GM12878 (cell line): Measurements from ENCODE around the gene GSS. TPM values are rescaled to one million over a fixed set of nuclear protein-coding genes. Genes with fewer than 3 reads are reported as not detected.

Experiments
- ATAC-seq: fragments of 200-7000 bp; cut with Tn5 transposase; 3 replicates; pipeline ENCODE4 v1.9.1; 2020; ENCODE audit warnings: mild to moderate bottlenecking, moderate library complexity
- BruUV-seq: library from RNA; stranded (reverse); fragments of 400-500 nt; replicated peaks from 2 replicates; lab custom pipeline; 2021; lab: Mats Ljungman, UMichigan
- CTCF ChIA-PET: fragments of 300-600 bp; sonication (Branson Sonifier 250); formaldehyde crosslinking; extraction: SDS; loops from one replicate; lab custom pipeline; 2021; ENCODE audit warnings: inconsistent platforms; lab: Yijun Ruan, JAX
- POLR2A ChIA-PET: fragments of 350-600 bp; formaldehyde crosslinking; extraction: SDS; loops from one replicate; lab custom pipeline; 2021; ENCODE audit warnings: inconsistent platforms; lab: Charles Lee
- RAD21 ChIA-PET: fragments of 300-600 bp; sonication (Branson Sonifier 250); formaldehyde crosslinking; loops from one replicate; lab custom pipeline; 2023; ENCODE audit warnings: antibody characterized with exemption; ENCODE audit not compliant: unreplicated experiment; lab: Charles Lee
- SMC1A ChIA-PET: fragments of 300-600 bp; sonication (Branson Sonifier 250); formaldehyde crosslinking; loops from one replicate; lab custom pipeline; 2023; ENCODE audit not compliant: unreplicated experiment, uncharacterized antibody; lab: Charles Lee
- DNase-seq: peaks from one replicate; pipeline ENCODE4 v3.0.0-alpha.2; 2011; ENCODE audit warnings: low read depth, low spot score
- FAIRE-seq: peaks from 3 replicates; lab custom pipeline; 2011; peaks lifted over from hg19 to GRCh38; lab: Jason Lieb, UNC
- H2AFZ ChIP-seq: 2 replicates; pipeline ENCODE4 v1.6.0; 2011; ENCODE audit warnings: low read depth, low read length, control low read depth; ENCODE audit not compliant: control insufficient read depth
- H3K27ac ChIP-seq: 2 replicates; pipeline ENCODE4 v1.5.1; 2011; ENCODE audit warnings: control low read depth; ENCODE audit not compliant: control insufficient read depth, insufficient read depth
- H3K27me3 ChIP-seq, 2 experiments: replicated peaks in 1 of 2; 2 replicates each; pipeline versions ENCODE4 v1.6.0 to v1.6.1; 2011; ENCODE audit warnings: low read length in 1 of 2; ENCODE audit not compliant: control insufficient read depth in 2 of 2, insufficient read depth in 2 of 2
- H3K36me3 ChIP-seq, 2 experiments: 2 replicates each; pipeline ENCODE4 v1.5.1; 2011; ENCODE audit warnings: low read length in 1 of 2; ENCODE audit not compliant: control insufficient read depth in 2 of 2, insufficient read depth in 2 of 2
- H3K4me1 ChIP-seq: 2 replicates; pipeline ENCODE4 v1.6.1; 2011; ENCODE audit warnings: mild to moderate bottlenecking, low read length, moderate library complexity, mixed read lengths; ENCODE audit not compliant: control insufficient read depth, insufficient read depth
- H3K4me2 ChIP-seq: 2 replicates; pipeline ENCODE4 v1.6.0; 2011; ENCODE audit warnings: control low read depth; ENCODE audit not compliant: control insufficient read depth, insufficient read depth
- H3K4me3 ChIP-seq: fragments of 200-600 bp; sonication (generic); 2 replicates; pipeline ENCODE4 v1.5.1; 2016
- H3K79me2 ChIP-seq: 2 replicates; pipeline ENCODE4 v1.6.0; 2011; ENCODE audit warnings: low read length; ENCODE audit not compliant: control insufficient read depth, insufficient read depth
- H3K9ac ChIP-seq: 2 replicates; pipeline ENCODE4 v1.8.0; 2011; ENCODE audit warnings: low read length, control low read depth, mixed read lengths; ENCODE audit not compliant: control insufficient read depth, insufficient read depth
- H3K9me3 ChIP-seq: replicated peaks from 3 replicates; pipeline ENCODE4 v1.5.1; 2011; ENCODE audit warnings: mild to moderate bottlenecking, low read length; ENCODE audit not compliant: control insufficient read depth, insufficient read depth
- H4K20me1 ChIP-seq: 2 replicates; pipeline ENCODE4 v1.6.0; 2011; ENCODE audit not compliant: control insufficient read depth, insufficient read depth
- CREM ChIP-seq: IDR thresholded peaks from 2 replicates; pipeline ENCODE4 v1.6.1; 2014; ENCODE audit warnings: antibody characterized with exemption, low read depth
- E4F1 ChIP-seq: fragments of 450-650 bp; IDR thresholded peaks from 2 replicates; pipeline ENCODE4 v1.6.1; 2018; ENCODE audit warnings: borderline replicate concordance, mild to moderate bottlenecking; ENCODE audit not compliant: partially characterized antibody
- ETV6 ChIP-seq, 2 experiments: fragments of 450-650 bp in 1 of 2; IDR thresholded peaks in 1 of 2; conservative IDR thresholded peaks in 1 of 2; 2 replicates each; pipeline ENCODE4 v1.6.1; 2014; ENCODE audit warnings: antibody characterized with exemption in 1 of 2, borderline replicate concordance in 1 of 2, low read depth in 1 of 2, mild to moderate bottlenecking in 1 of 2, moderate library complexity in 1 of 2
- JUNB ChIP-seq: IDR thresholded peaks from 2 replicates; pipeline ENCODE4 v1.6.1; 2016; ENCODE audit warnings: antibody characterized with exemption, mild to moderate bottlenecking
- KDM1A ChIP-seq: fragments of 200-600 bp; sonication (generic); IDR thresholded peaks from 2 replicates; pipeline ENCODE4 v1.6.1; 2016; ENCODE audit warnings: borderline replicate concordance
- MEF2A ChIP-seq: IDR thresholded peaks from 2 replicates; pipeline ENCODE4 v1.6.1; 2011; ENCODE audit warnings: low read depth, mild to moderate bottlenecking, low read length, moderate library complexity; ENCODE audit not compliant: insufficient read depth
- MYC ChIP-seq: IDR thresholded peaks from 2 replicates; pipeline ENCODE4 v1.6.1; 2011; ENCODE audit warnings: mild to moderate bottlenecking, low read length, moderate library complexity, inconsistent platforms; ENCODE audit not compliant: insufficient read depth, insufficient replicate concordance, insufficient read length, severe bottlenecking
- NFIC ChIP-seq: IDR thresholded peaks from 2 replicates; pipeline ENCODE4 v1.6.1; 2012; ENCODE audit warnings: low read depth, mild to moderate bottlenecking, inconsistent platforms, low read length, moderate library complexity
- NKRF ChIP-seq: fragments of 450-650 bp; conservative IDR thresholded peaks from 2 replicates; pipeline ENCODE4 v1.6.1; 2017; ENCODE audit warnings: mild to moderate bottlenecking, moderate library complexity
- RCOR1 ChIP-seq: conservative IDR thresholded peaks from 2 replicates; pipeline ENCODE4 v1.6.1; 2012; ENCODE audit warnings: low read depth, low read length, improper control_type of control experiment
- RUNX3 ChIP-seq: IDR thresholded peaks from 2 replicates; pipeline ENCODE4 v1.6.1; 2012; ENCODE audit warnings: low read length, inconsistent platforms
- SPI1 ChIP-seq: IDR thresholded peaks from 2 replicates; pipeline ENCODE4 v1.6.1; 2011; ENCODE audit warnings: low read depth, mild to moderate bottlenecking, low read length, moderate library complexity, borderline replicate concordance; ENCODE audit not compliant: insufficient read depth
- STAT3 ChIP-seq: IDR thresholded peaks from 2 replicates; pipeline ENCODE4 v1.6.1; 2011; ENCODE audit warnings: low read depth, low read length, improper control_type of control experiment
- TCF7 ChIP-seq: IDR thresholded peaks from 2 replicates; pipeline ENCODE4 v1.6.1; 2014; ENCODE audit warnings: antibody characterized with exemption, borderline replicate concordance
- USF1 ChIP-seq: IDR thresholded peaks from 2 replicates; pipeline ENCODE4 v1.6.1; 2011; ENCODE audit warnings: borderline replicate concordance, low read depth, mild to moderate bottlenecking, moderate library complexity, mixed read lengths, low read length; ENCODE audit not compliant: insufficient read depth; ENCODE audit errors: extremely low read length
- WGBS: methylation state at CpG from one replicate; pipeline ENCODE4 v1.1.6; 2016; ENCODE audit warnings: low lambda C conversion rate; ENCODE audit not compliant: insufficient replicate concordance, insufficient coverage; ENCODE audit errors: missing lambda C conversion rate; 5-methylcytosine and 5-hydroxymethylcytosine counted together
- in situ Hi-C: fragments of 300-500 bp; cut with MboI; formaldehyde crosslinking; loops from 9 replicates; pipeline ENCODE4 v1.14.3; 2018; ENCODE audit warnings: mixed read lengths
- intact Hi-C: fragments of 100-400 bp; cut with micrococcal nuclease; formaldehyde crosslinking; loops from one replicate; pipeline ENCODE4 v1.14.2; 2022; ENCODE audit not compliant: unreplicated experiment
- polyA plus RNA-seq, 11 experiments: library from polyadenylated mRNA; depleted of rRNA in 4 of 11; unstranded in 6 of 11; stranded (reverse) in 5 of 11; fragments of >200 nt; fragmentation: Nextera tagmentation in 4 of 11; fragmentation: Illumina TruSeq in 1 of 11; extraction: Ambion mirVana in 4 of 11; extraction: Trizol in 1 of 11; gene quantifications; 1 replicate in 1 of 11; 2 replicates in 10 of 11; pipeline versions ENCODE4 v1.2.1 to v1.2.3, GENCODE V29; 2011 to 2016; ENCODE audit warnings: inconsistent platforms in 2 of 11, missing spikeins in 2 of 11, low read depth in 1 of 11
- total RNA-seq, 4 experiments: library from RNA; depleted of rRNA in 3 of 4; stranded (reverse); fragments of >200 nt in 3 of 4; fragmentation: Illumina TruSeq in 1 of 4; extraction: Trizol in 1 of 4; gene quantifications; 2 replicates each; pipeline versions ENCODE4 v1.2.1 to v1.2.3, GENCODE V29; 2013 to 2021

The GSS gene
- total and polyA plus RNA-seq, 10 of the 15 experiments (the other 5 are each of a cell fraction or from before 2014, with no cell fraction given): 12.7 to 120 (median 67.4) TPM

GRCh38 chr20:34891166-34892062 lies 64.2 kb downstream of the GSS start:
- no peaks in the 10 kb centered on the region for H3K27me3 ChIP-seq
- no peak overlapping the region for H3K4me3 ChIP-seq
- ChIA-PET SMC1A (no interaction called here), RAD21 (no interaction called here), CTCF (interaction anchor here (0.5 to 2.1 kb wide), 3 partner anchors 16 to 1199 kb away, joined by 4 to 7 read pairs (median 5); partner anchors contain the start of gene ACSS2), POLR2A (no interaction called here)
- BruUV-seq: no TSS peak
- no peak for TF ChIP-seq USF1
- no peak for TF ChIP-seq KDM1A
- peak in 1 of 2 experiments; percentile 46; a peak in 1 of 4 replicates for TF ChIP-seq ETV6 (conservative IDR thresholded peaks at IDR 0.05 in 1 of 2, IDR thresholded peaks at IDR 0.05 in 1 of 2; ENCODE audit: borderline replicate concordance in 1 of 2, low read depth in 1 of 2)
- no peak for TF ChIP-seq NKRF
- TF ChIP-seq TCF7: peak; percentile 53; the same call in 1 of the 2 replicates
- peak; percentile 87 for TF ChIP-seq JUNB
- TF ChIP-seq RCOR1: no peak
- TF ChIP-seq MYC: no peak
- peak; percentile 57; the same call in 1 of the 2 replicates for TF ChIP-seq RUNX3
- TF ChIP-seq MEF2A: 0 out of 2 replicates have a peak, but pooled peaks have one; percentile 24
- peak; percentile 79; the same call in 1 of the 2 replicates for TF ChIP-seq NFIC
- TF ChIP-seq E4F1: no peak
- no peak for TF ChIP-seq SPI1
- TF ChIP-seq STAT3: no peak
- TF ChIP-seq CREM: peak; percentile 30; the same call in 1 of the 2 replicates
- in situ Hi-C loops (no loop called here), intact Hi-C loops (no loop called here)
- no peak for DNase-seq
- no peaks in the 10 kb centered on the region for H4K20me1 ChIP-seq
- H3K4me1 ChIP-seq: peaks cover 19% of the 10 kb centered on the region; the same call in 1 of the 2 replicates
- H3K36me3 ChIP-seq: no peaks in the 10 kb centered on the region
- peak; percentile 46; the same call in 2 of the 3 replicates for ATAC-seq
- H3K4me2 ChIP-seq: 0 out of 2 replicates have a peak overlapping the region, but pooled peaks have one; percentile 42
- no peaks in the 10 kb centered on the region for H3K9me3 ChIP-seq
- FAIRE-seq: no peak
- H3K79me2 ChIP-seq: no peaks in the 10 kb centered on the region
- WGBS: 50% methylated on average over 2 of the region's 2 CpGs
- H2AFZ ChIP-seq: no peak overlapping the region
- H3K27ac ChIP-seq: no peak overlapping the region
- no peak overlapping the region for H3K9ac ChIP-seq
